Measurements from ENCODE around the gene PMIS2. TPM values are rescaled to one million over a fixed set of nuclear protein-coding genes. Genes with fewer than 3 reads are reported as not detected.

Gene PMIS2
- total RNA-seq, 1 experiment from 2014 or later = not detected

GRCh38 chr19:35607661-35608060 lies 21.7 kb downstream of the PMIS2 start:
- no peaks in the 10 kb centered on the region; the same call in 1 of the 2 replicates for H3K9me3 ChIP-seq (ENCODE audit: control insufficient read depth, insufficient read depth, low read depth, low read length)
- no peak for TF ChIP-seq SIN3A (IDR thresholded peaks at IDR 0.05; ENCODE audit: borderline replicate concordance, insufficient read depth, low read depth, low read length)
- intact Hi-C loops (cut with micrococcal nuclease; ENCODE audit: unreplicated experiment) (no loop called here), in situ Hi-C loops (cut with HindIII; ENCODE audit: low pct_unique_long_range_greater_than_20kb, low sequenced_read_pairs) (no loop called here)
- no peak overlapping the region for H3K4me3 ChIP-seq (ENCODE audit: low read depth in 2 of 2, low read length in 2 of 2)
- BruUV-seq (replicated peaks) = no TSS peak
- ATAC-seq = no peak
- no peaks in the 10 kb centered on the region for H3K4me1 ChIP-seq (ENCODE audit: control insufficient read depth, insufficient read depth, low read length)
- H3K27ac ChIP-seq (ENCODE audit: low read length) = no peak overlapping the region
- no peak for DNase-seq (ENCODE audit: low read depth, low spot score)
- CTCF ChIA-PET = interaction anchor here (0.5 kb wide), 1 partner anchor 13 kb away, joined by 4 read pairs; no protein-coding TSS in a partner anchor
- H3K36me3 ChIP-seq (ENCODE audit: control insufficient read depth, insufficient read depth, low read length) = no peaks in the 10 kb centered on the region
- no peaks in the 10 kb centered on the region for H3K27me3 ChIP-seq (ENCODE audit: control insufficient read depth, insufficient read depth, low read length)
- POLR2A ChIA-PET = interaction anchor here (0.5 kb wide), 1 partner anchor 44 kb away, joined by 3 read pairs; the partner anchor contains the start of gene ATP4A

DNA sequence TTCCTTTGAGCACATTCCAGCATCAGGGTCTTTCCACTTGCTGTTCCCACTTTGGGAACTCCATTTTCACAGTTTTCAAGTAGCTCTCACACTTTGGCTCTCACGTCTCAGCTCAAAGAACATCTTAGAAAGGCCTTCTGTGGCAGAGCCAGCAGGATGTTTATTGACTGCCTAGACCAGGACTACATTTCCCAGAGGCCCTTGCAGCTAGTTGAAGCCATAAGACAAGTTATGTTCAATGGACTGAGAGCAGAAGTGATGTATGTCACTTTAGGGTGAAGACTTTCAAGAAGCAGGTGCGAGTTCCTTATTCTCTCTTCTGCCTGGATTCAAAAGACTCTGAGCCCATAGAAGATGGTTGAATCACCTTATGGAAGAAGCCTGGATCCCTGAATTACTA lies 22.3 kb downstream of the PMIS2 start:
- in situ Hi-C loops (cut with HindIII; ENCODE audit: low pct_unique_long_range_greater_than_20kb, low sequenced_read_pairs) = no loop called here
- ChIA-PET POLR2A (interaction anchor here (0.5 kb wide), 1 partner anchor 45 kb away, joined by 3 read pairs; the partner anchor contains the start of gene ATP4A), CTCF (interaction anchor here (0.5 kb wide), 1 partner anchor 14 kb away, joined by 4 read pairs; no protein-coding TSS in a partner anchor)
- no TSS peak for BruUV-seq (replicated peaks)
- TF ChIP-seq SIN3A (IDR thresholded peaks at IDR 0.05; ENCODE audit: borderline replicate concordance, insufficient read depth, low read depth, low read length) (no peak), REST (IDR thresholded peaks at IDR 0.05; ENCODE audit: insufficient read depth in 1 of 2, low read depth in 2 of 2, low read length in 1 of 2) (no peak), CTCF (IDR thresholded peaks at IDR 0.05) (no peak), POLR2AphosphoS5 (IDR thresholded peaks at IDR 0.05; ENCODE audit: low read depth, low read length) (no peak), TCF7L2 (IDR thresholded peaks at IDR 0.05; ENCODE audit: low read depth, low read length) (no peak)
- DNase-seq (ENCODE audit: low read depth, low spot score) = no peak
- Histone ChIP-seq H3K36me3 (ENCODE audit: control insufficient read depth, insufficient read depth, low read length) (no peaks in the 10 kb centered on the region), H3K9me3 (ENCODE audit: control insufficient read depth, insufficient read depth, low read depth, low read length) (no peaks in the 10 kb centered on the region; the same call in 1 of the 2 replicates), H3K27ac (ENCODE audit: low read length) (no peak overlapping the region), H3K4me1 (ENCODE audit: control insufficient read depth, insufficient read depth, low read length) (no peaks in the 10 kb centered on the region), H3K27me3 (ENCODE audit: control insufficient read depth, insufficient read depth, low read length) (no peaks in the 10 kb centered on the region), H3K4me3 (ENCODE audit: low read depth in 2 of 2, low read length in 2 of 2) (no peak overlapping the region)
- intact Hi-C loops (cut with micrococcal nuclease; ENCODE audit: unreplicated experiment) = no loop called here
- no peak for ATAC-seq

GRCh38 chr19:35609851-35610353 lies 23.9 kb downstream of the PMIS2 start:
- H3K4me1 ChIP-seq (ENCODE audit: control insufficient read depth, insufficient read depth, low read length) = no peaks in the 10 kb centered on the region
- no peak for DNase-seq (ENCODE audit: low read depth, low spot score)
- no TSS peak for BruUV-seq (replicated peaks)
- no peak for ATAC-seq
- no peak overlapping the region for H3K4me3 ChIP-seq (ENCODE audit: low read depth in 2 of 2, low read length in 2 of 2)
- no peaks in the 10 kb centered on the region for H3K27me3 ChIP-seq (ENCODE audit: control insufficient read depth, insufficient read depth, low read length)
- CTCF ChIA-PET = no interaction called here
- no peaks in the 10 kb centered on the region; the same call in 1 of the 2 replicates for H3K9me3 ChIP-seq (ENCODE audit: control insufficient read depth, insufficient read depth, low read depth, low read length)
- in situ Hi-C loops (cut with HindIII; ENCODE audit: low pct_unique_long_range_greater_than_20kb, low sequenced_read_pairs) = no loop called here
- POLR2A ChIA-PET = no interaction called here
- H3K27ac ChIP-seq (ENCODE audit: low read length) = no peak overlapping the region
- H3K36me3 ChIP-seq (ENCODE audit: control insufficient read depth, insufficient read depth, low read length) = no peaks in the 10 kb centered on the region
- TF ChIP-seq REST (IDR thresholded peaks at IDR 0.05; ENCODE audit: insufficient read depth in 1 of 2, low read depth in 2 of 2, low read length in 1 of 2) (no peak), CTCF (IDR thresholded peaks at IDR 0.05) (no peak), POLR2AphosphoS5 (IDR thresholded peaks at IDR 0.05; ENCODE audit: low read depth, low read length) (no peak), SIN3A (IDR thresholded peaks at IDR 0.05; ENCODE audit: borderline replicate concordance, insufficient read depth, low read depth, low read length) (no peak), TCF7L2 (IDR thresholded peaks at IDR 0.05; ENCODE audit: low read depth, low read length) (no peak)
- intact Hi-C loops (cut with micrococcal nuclease; ENCODE audit: unreplicated experiment) = no loop called here

Measured in Panc1 (cell line).